KG1 (cell line): ENCODE results near the gene ING5.

ENCODE experiments used
- DNase-seq: peaks from one replicate; lab custom pipeline; 2025; lab: John Stamatoyannopoulos, UW

ING5 gene

DNA sequence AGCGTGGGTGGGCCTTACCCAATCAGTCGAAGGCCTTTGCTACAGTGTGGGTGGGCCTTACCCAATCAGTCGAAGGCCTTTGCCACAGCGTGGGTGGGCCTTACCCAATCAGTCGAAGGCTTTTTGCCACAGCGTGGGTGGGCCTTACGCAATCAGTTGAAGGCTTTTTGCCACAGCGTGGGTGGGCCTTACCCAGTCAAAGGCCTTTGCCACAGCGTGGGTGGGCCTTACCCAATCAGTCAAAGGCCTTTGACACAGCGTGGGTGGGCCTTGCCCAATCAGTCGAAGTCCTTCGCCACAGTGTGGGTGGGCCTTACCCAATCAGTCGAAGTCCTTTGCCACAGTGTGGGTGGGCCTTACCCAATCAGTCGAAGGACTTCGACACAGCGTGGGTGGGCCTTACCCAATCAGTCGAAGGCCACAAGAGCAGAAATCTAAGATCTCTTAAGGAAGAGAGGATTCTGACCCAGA, 58.5 kb downstream of the ING5 start:
- DNase-seq, result no peak

GRCh38 chr2:241762321-241762932, 60.6 kb downstream of the ING5 start:
- DNase-seq, result no peak

GRCh38 chr2:241762933-241763369, 61.1 kb downstream of the ING5 start:
- no peak for DNase-seq

GRCh38 chr2:241763551-241764274, 61.9 kb downstream of the ING5 start:
- DNase-seq, result no peak

GRCh38 chr2:241764275-241765241, 62.7 kb downstream of the ING5 start:
- DNase-seq, result no peak

- no peak for DNase-seq
These were observed 65.8 kb downstream of the ING5 start for GRCh38 chr2:241767464-241768250.

GRCh38 chr2:241768251-241768711, 66.4 kb downstream of the ING5 start:
- no peak for DNase-seq

DNA sequence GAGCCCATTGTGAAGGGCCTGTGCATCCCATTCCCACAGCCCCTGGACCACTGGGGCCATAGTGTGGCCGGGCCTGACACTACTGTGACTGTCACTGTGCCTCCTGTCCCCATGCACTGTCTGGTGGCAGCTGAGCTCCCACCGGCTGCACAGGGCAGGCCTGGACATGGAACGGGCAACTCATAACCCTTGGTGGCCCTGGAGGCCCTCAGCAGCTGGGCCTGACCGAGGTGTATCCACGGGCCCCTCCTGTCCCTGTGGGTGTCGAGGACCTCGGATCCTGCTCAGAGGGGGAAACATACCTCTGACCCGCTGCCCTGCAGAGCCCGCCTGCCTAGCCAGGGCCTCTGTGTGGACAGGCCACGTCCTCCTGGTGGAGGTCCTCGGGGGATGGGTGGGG, 67.0 kb downstream of the ING5 start:
- DNase-seq, result no peak

DNA sequence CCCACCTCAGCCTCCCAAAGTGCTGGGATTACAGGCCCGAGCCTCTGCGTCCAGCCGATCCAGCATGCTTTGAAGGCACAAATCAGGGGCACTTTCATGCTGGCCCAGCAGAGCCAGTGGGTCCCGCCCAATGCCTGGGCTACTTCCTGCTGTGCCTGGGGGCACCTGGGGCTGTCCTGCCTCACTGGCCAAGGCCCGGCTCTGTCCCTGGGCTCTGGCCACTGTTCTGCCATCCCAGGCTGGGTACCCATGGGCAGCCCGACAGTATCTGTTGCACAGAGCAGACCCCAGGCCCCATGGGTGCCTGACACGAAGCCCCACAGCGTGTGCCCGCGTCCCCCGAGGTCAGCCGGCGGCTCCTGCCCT, 68.0 kb downstream of the ING5 start:
- no peak for DNase-seq

DNA sequence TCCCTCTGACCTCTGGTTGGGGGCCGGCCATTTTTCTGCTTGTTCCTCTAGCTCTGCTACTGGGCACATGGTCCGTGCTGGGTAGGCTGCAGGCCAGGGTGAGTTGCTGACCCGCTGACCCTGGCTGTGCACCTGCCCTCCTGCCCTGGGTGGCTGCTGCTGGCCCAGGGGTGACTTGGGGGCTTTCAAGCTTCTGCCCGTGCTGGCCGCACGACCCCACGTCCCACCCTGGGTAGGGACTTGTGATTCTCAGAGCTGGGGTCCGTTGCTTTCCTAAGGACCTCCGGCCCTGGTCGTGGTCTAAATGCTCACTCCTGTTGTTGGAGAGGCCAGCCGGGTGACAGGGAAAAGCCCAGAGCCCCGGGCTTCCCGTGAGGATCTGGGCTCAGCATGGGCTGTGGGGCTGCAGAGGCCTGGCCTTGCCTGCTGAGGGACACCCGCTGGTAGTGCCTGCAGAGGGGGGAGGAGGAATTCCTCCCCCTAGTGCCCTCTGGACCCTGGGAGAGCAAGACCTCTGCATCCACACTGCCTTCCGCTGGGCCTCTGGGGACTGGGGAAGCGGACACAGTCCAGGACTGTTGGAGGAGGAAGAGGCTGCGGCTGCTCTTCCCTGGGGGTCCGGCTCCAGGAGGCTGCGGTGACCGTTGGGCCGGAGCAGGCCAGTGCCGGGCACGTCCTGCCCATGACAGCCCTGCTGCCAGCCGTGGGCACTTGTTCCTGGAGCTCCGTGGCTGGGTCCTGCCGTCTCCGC, 68.5 kb downstream of the ING5 start:
- DNase-seq, result no peak

DNA sequence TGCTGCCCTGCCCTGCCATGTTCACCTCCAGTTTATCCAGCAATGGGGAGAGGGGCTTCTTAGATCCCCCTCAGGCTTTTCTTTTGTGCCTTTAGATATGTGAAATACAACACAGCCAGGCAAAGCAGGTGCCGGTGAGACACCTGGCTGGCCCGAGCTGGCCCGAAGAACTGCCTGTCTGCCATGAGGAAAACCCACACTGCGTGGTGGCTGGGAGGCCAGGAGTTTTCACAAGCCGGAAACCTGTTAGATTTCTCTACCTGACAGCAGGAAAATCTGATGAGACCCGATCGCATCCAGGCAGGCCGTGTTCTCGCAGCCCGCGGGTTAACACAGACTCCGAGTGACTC, 69.1 kb downstream of the ING5 start:
- DNase-seq, result no peak

DNA sequence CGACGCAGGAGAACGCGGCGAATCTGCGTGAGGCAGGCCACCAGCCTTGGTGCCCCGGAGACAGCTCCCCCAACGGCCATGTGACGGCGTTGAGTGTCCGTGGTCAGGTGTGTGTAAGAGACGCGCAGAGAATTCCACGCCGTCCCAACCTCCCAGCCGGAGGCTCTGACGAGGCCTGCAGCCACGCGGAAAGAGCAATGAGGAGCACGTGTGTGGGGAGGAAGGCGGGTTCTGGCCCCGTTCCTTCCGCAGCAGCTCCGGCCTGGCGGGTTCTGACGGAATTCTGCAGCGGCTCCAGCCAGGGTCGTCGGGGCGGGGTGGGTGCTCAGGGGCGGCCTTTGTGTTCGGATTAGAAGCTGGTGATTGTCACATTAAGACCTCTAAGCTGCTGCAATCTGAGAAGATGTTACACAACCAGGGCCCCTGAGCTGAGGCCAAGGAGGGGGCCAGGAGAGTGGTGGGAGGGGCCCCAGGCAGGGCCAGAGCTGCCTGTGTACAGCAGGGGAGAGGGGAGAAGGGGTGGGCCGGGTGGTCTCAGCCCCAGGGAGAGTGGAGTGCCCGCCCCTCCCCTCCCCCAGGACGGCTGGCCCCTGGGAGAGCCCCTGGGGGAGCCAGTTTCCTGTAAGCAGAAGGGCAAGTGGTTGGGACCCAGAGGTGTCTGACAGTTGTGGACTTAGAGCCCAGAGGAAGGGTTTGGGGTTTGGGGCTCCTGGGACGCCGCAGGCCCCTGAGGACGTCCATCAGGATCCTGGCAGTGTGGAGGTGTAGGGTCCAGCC, 69.6 kb downstream of the ING5 start:
- DNase-seq, result no peak

DNA sequence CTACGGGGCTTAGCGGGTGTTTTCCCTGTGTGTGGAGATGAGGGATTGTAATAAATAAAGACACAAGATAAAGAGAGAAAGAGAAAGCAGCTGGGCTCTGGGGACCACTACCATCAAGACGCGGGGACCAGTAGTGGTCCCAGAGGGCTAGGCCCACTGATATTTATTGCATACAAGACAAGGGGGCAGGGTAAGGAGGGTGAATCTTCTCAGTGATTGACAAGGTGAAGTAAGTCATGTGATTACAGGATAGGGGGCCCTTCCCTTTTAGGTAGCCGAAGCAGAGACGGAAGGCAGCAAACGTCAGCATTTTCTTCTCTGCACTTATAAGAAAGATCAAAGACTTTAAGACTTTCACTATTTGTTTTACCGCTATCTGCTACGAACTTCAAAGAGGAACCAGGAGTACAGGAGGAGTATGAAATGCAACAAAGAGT, 70.2 kb downstream of the ING5 start:
- no peak for DNase-seq

GRCh38 chr2:241773511-241774418, 71.9 kb downstream of the ING5 start:
- DNase-seq, result no peak

GRCh38 chr2:241774419-241775222, 72.8 kb downstream of the ING5 start:
- DNase-seq, result no peak

GRCh38 chr2:241775223-241776177, 73.7 kb downstream of the ING5 start:
- no peak for DNase-seq
